ENCODE data around the gene ST3GAL3.

Gene ST3GAL3

GRCh38 chr1:43850591-43851233 is 143.4 kb downstream of the ST3GAL3 start:
- no peak overlapping the region for H3K4me3 ChIP-seq (ENCODE audit: low read depth, low read length)
- DNase-seq (ENCODE audit: low read depth) = no peak
- TF ChIP-seq POLR2A (IDR thresholded peaks at IDR 0.05; ENCODE audit: extremely low read depth, insufficient read length) (no peak), MYC (IDR thresholded peaks at IDR 0.05; ENCODE audit: low read depth, low read length) (no peak)
- TF ChIP-seq, protein P1, sequence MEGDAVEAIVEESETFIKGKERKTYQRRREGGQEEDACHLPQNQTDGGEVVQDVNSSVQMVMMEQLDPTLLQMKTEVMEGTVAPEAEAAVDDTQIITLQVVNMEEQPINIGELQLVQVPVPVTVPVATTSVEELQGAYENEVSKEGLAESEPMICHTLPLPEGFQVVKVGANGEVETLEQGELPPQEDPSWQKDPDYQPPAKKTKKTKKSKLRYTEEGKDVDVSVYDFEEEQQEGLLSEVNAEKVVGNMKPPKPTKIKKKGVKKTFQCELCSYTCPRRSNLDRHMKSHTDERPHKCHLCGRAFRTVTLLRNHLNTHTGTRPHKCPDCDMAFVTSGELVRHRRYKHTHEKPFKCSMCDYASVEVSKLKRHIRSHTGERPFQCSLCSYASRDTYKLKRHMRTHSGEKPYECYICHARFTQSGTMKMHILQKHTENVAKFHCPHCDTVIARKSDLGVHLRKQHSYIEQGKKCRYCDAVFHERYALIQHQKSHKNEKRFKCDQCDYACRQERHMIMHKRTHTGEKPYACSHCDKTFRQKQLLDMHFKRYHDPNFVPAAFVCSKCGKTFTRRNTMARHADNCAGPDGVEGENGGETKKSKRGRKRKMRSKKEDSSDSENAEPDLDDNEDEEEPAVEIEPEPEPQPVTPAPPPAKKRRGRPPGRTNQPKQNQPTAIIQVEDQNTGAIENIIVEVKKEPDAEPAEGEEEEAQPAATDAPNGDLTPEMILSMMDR (IDR thresholded peaks at IDR 0.05; ENCODE audit: low read depth, low read length) = no peak
- TF ChIP-seq, protein P2, sequence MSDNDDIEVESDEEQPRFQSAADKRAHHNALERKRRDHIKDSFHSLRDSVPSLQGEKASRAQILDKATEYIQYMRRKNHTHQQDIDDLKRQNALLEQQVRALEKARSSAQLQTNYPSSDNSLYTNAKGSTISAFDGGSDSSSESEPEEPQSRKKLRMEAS (IDR thresholded peaks at IDR 0.05; ENCODE audit: low read depth, low read length) = no peak

DNA sequence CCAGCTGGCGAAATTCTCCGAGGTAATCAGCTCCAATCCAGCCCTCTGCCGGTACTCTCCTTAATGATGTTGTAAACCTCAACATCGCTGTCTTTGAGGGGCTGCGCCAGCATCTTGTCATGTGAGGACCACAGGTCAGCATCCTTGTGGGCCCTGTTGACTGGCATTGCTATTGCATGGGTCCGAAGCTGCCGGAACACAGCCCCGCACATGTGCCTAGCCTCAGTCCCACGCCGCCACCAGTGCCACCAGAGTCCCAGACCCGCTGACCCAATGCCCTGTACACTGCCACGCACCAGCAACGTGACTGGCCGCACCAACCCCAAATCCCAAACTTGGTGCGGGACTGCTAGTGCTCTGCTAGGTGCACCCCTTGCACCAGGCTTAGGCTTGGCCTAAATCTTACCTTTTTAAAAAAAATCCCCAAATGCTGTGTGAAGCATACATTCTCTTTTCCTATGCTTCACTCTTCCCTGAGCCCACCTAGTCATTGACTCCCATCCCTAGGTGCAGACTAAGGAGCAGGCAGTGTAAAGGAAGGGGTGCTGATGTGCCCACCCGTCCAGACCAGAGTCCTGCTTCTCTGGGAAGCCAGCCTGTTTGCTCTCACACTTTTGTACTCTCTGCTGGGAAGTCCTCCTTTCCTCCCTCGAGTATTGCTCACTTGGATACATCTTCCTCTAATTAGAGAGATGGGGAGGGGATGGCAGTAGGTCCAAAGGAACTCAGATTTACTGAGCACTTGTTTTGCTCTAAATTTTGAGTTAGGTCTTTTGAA is 144.4 kb downstream of the ST3GAL3 start:
- TF ChIP-seq, protein P2 (IDR thresholded peaks at IDR 0.05; ENCODE audit: low read depth, low read length) = no peak
- TF ChIP-seq MYC (IDR thresholded peaks at IDR 0.05; ENCODE audit: low read depth, low read length) (no peak), POLR2A (IDR thresholded peaks at IDR 0.05; ENCODE audit: extremely low read depth, insufficient read length) (no peak)
- TF ChIP-seq, protein P1 (IDR thresholded peaks at IDR 0.05; ENCODE audit: low read depth, low read length) = no peak
- no peak for DNase-seq (ENCODE audit: low read depth)
- H3K4me3 ChIP-seq (ENCODE audit: low read depth, low read length) = no peak overlapping the region

DNA sequence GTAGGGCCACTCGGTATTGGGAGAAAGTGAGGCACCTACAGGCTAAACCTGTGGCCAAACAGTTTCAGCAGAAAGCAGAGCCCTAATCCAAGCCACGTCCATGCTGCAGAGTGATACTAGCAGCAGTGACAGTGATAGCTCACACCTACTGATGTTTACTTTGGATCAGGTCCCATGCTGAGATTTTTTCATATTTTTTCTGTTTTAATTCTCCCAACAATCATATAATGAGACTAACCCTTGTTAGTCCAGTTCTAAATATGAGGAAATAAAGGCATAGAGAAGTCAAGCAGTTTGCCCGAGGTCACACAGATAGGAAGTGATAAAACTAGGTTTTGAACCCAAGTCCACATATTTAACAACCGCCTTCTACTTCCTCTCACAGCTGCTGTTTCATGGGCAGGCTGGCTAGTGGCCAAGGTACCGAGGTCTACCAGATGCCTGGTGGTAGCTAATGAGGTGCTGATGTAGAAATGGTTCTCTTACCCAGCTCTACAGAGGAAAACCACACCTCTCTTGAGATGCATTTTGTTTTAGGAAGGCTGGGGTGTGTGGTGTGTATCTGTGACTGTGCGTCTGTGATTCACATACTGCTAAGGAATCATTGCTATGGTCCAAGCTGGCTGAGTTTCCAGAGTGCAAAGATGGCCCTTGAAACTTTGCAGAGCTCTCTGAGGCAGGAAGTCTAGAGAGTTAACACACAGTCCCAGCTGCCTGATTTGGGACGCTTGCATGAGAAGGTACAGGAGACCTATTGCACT is 146.0 kb downstream of the ST3GAL3 start:
- TF ChIP-seq POLR2A (IDR thresholded peaks at IDR 0.05; ENCODE audit: extremely low read depth, insufficient read length) = no peak
- TF ChIP-seq MYC (IDR thresholded peaks at IDR 0.05; ENCODE audit: low read depth, low read length) = no peak
- TF ChIP-seq, protein P1 (IDR thresholded peaks at IDR 0.05; ENCODE audit: low read depth, low read length) = no peak
- TF ChIP-seq, protein P2 (IDR thresholded peaks at IDR 0.05; ENCODE audit: low read depth, low read length) = no peak
- no peak overlapping the region for H3K4me3 ChIP-seq (ENCODE audit: low read depth, low read length)
- peak; percentile 92 for DNase-seq (ENCODE audit: low read depth)

GRCh38 chr1:43854473-43854872 is 147.1 kb downstream of the ST3GAL3 start:
- TF ChIP-seq MYC (IDR thresholded peaks at IDR 0.05; ENCODE audit: low read depth, low read length) (no peak), POLR2A (IDR thresholded peaks at IDR 0.05; ENCODE audit: extremely low read depth, insufficient read length) (no peak)
- TF ChIP-seq, protein P2 (IDR thresholded peaks at IDR 0.05; ENCODE audit: low read depth, low read length) = no peak
- TF ChIP-seq, protein P1 (IDR thresholded peaks at IDR 0.05; ENCODE audit: low read depth, low read length) = no peak
- H3K4me3 ChIP-seq (ENCODE audit: low read depth, low read length) = no peak overlapping the region

GRCh38 chr1:43856188-43856587 is 148.9 kb downstream of the ST3GAL3 start:
- no peak overlapping the region for H3K4me3 ChIP-seq (ENCODE audit: low read depth, low read length)
- TF ChIP-seq, protein P1 (IDR thresholded peaks at IDR 0.05; ENCODE audit: low read depth, low read length) = no peak
- TF ChIP-seq, protein P2 (IDR thresholded peaks at IDR 0.05; ENCODE audit: low read depth, low read length) = no peak
- TF ChIP-seq MYC (IDR thresholded peaks at IDR 0.05; ENCODE audit: low read depth, low read length) = no peak
- no peak for TF ChIP-seq POLR2A (IDR thresholded peaks at IDR 0.05; ENCODE audit: extremely low read depth, insufficient read length)
- DNase-seq (ENCODE audit: low read depth) = no peak

More at GRCh38 chr1:43854473-43854872, 147.1 kb downstream of the ST3GAL3 start:
- DNase-seq (ENCODE audit: low read depth) = no peak

Measured in NB4 (cell line).